ENCODE data around the gene ZGPAT. TPM values are rescaled to one million over a fixed set of nuclear protein-coding genes. Genes with fewer than 3 reads are reported as not detected.
A peak's percentile ranks its signal among the peaks of the same experiment; 100 is the strongest.

The ZGPAT gene
- total RNA-seq, 4 donors from 2014 or later = 29.1 to 346 (median 76.5) TPM

GRCh38 chr20:63706852-63707557 is 834 bp upstream of the ZGPAT start:
- 2 to 17% methylated on average over 1 to 36 of the region's 56 CpGs for WGBS, 2 donors (ENCODE audit: low coverage in 1 of 2)
- H3K27ac ChIP-seq = peak overlapping the region; percentile 90 to 95 (median 92)
- peak; percentile 70 for DNase-seq
- in situ Hi-C loops (cut with MboI; ENCODE audit: low pct_ligation_motif_present in 1 of 4, low pct_unique_long_range_greater_than_20kb in 1 of 4, low sequenced_read_pairs in 3 of 4) = no loop called here
- H3K36me3 ChIP-seq = peaks cover 0 to 16% (median 7%) of the 10 kb centered on the region in 4 donors
- intact Hi-C loops (cut with DNase I; ENCODE audit: low total_unique reads) = no loop called here
- H3K9me3 ChIP-seq = no peaks in the 10 kb centered on the region
- TF ChIP-seq POLR2AphosphoS5 (IDR thresholded peaks at IDR 0.05) (peak in 1 of 3 donors; percentile 5), CTCF (IDR thresholded peaks at IDR 0.05) (peak in 4 of 5 experiments; percentile 12 to 51 (median 32)), EP300 (IDR thresholded peaks at IDR 0.05; ENCODE audit: low read depth) (no peak)
- no peaks in the 10 kb centered on the region for H3K27me3 ChIP-seq
- peak overlapping the region; percentile 70 to 99 (median 95) for H3K4me3 ChIP-seq
- peaks cover 18 to 25% (median 23%) of the 10 kb centered on the region in 4 donors for H3K4me1 ChIP-seq

- 29% methylated on average over 40 of the region's 67 CpGs; no CpG with 5 or more reads in 1 of the 2 donors for WGBS, 2 donors (ENCODE audit: low coverage in 1 of 2)
- DNase-seq = no peak
- peaks cover 0 to 23% (median 11%) of the 10 kb centered on the region in 4 donors for H3K36me3 ChIP-seq
- TF ChIP-seq EP300 (IDR thresholded peaks at IDR 0.05; ENCODE audit: low read depth) (no peak), POLR2A (IDR thresholded peaks at IDR 0.05) (no peak), POLR2AphosphoS5 (IDR thresholded peaks at IDR 0.05) (no peak), CTCF (IDR thresholded peaks at IDR 0.05) (no peak)
- no peaks in the 10 kb centered on the region for H3K9me3 ChIP-seq
- H3K4me1 ChIP-seq = peaks cover 18 to 25% (median 23%) of the 10 kb centered on the region in 4 donors
- intact Hi-C loops (cut with DNase I; ENCODE audit: low total_unique reads) = loop anchor here (2.0 kb wide), 1 partner anchor 56 kb away; the partner anchor contains the start of gene STMN3
- H3K4me3 ChIP-seq = peak overlapping the region; percentile 70 to 99 (median 95)
- peak overlapping the region; percentile 90 to 95 (median 92) for H3K27ac ChIP-seq
- in situ Hi-C loops (cut with MboI; ENCODE audit: low pct_ligation_motif_present in 1 of 4, low pct_unique_long_range_greater_than_20kb in 1 of 4, low sequenced_read_pairs in 3 of 4) = no loop called here
- H3K27me3 ChIP-seq = no peaks in the 10 kb centered on the region
Measured at GRCh38 chr20:63708301-63709148, 686 bp downstream of the ZGPAT start.

GRCh38 chr20:63709149-63709527 is 1.3 kb downstream of the ZGPAT start:
- 88% methylated on average over 17 of the region's 17 CpGs; no CpG with 5 or more reads in 1 of the 2 donors for WGBS, 2 donors (ENCODE audit: low coverage in 1 of 2)
- H3K4me1 ChIP-seq = peaks cover 18 to 25% (median 23%) of the 10 kb centered on the region in 4 donors
- in situ Hi-C loops (cut with MboI; ENCODE audit: low pct_ligation_motif_present in 1 of 4, low pct_unique_long_range_greater_than_20kb in 1 of 4, low sequenced_read_pairs in 3 of 4) = no loop called here
- TF ChIP-seq POLR2A (IDR thresholded peaks at IDR 0.05) = no peak
- TF ChIP-seq POLR2AphosphoS5 (IDR thresholded peaks at IDR 0.05) = no peak
- no peak for TF ChIP-seq CTCF (IDR thresholded peaks at IDR 0.05)
- no peak for TF ChIP-seq EP300 (IDR thresholded peaks at IDR 0.05; ENCODE audit: low read depth)
- no peak overlapping the region for H3K27ac ChIP-seq
- no peaks in the 10 kb centered on the region for H3K9me3 ChIP-seq
- peak overlapping the region in 2 of 4 donors; percentile 70 to 99 for H3K4me3 ChIP-seq
- DNase-seq = no peak
- no peaks in the 10 kb centered on the region for H3K27me3 ChIP-seq
- H3K36me3 ChIP-seq = peaks cover 0 to 23% (median 11%) of the 10 kb centered on the region in 4 donors
- intact Hi-C loops (cut with DNase I; ENCODE audit: low total_unique reads) = loop anchor here (2.0 kb wide), 1 partner anchor 56 kb away; the partner anchor contains the start of gene STMN3

- Histone ChIP-seq H3K4me1 (peaks cover 16 to 22% (median 20%) of the 10 kb centered on the region in 4 donors), H3K36me3 (peaks cover 0 to 31% (median 10%) of the 10 kb centered on the region in 4 donors), H3K9me3 (peaks cover 0 to 5% of the 10 kb centered on the region in 2 donors), H3K4me3 (no peak overlapping the region), H3K27me3 (no peaks in the 10 kb centered on the region), H3K27ac (no peak overlapping the region)
- intact Hi-C loops (cut with DNase I; ENCODE audit: low total_unique reads) (no loop called here), in situ Hi-C loops (cut with MboI; ENCODE audit: low pct_ligation_motif_present in 1 of 4, low pct_unique_long_range_greater_than_20kb in 1 of 4, low sequenced_read_pairs in 3 of 4) (no loop called here)
- TF ChIP-seq CTCF (IDR thresholded peaks at IDR 0.05) (no peak), POLR2A (IDR thresholded peaks at IDR 0.05) (no peak), EP300 (IDR thresholded peaks at IDR 0.05; ENCODE audit: low read depth) (no peak), POLR2AphosphoS5 (IDR thresholded peaks at IDR 0.05) (no peak)
- DNase-seq = no peak
- 70 to 86% methylated on average over 2 to 12 of the region's 12 CpGs for WGBS, 2 donors (ENCODE audit: low coverage in 1 of 2)
Measured at GRCh38 chr20:63711085-63711645, 3.3 kb downstream of the ZGPAT start.

All from transverse colon (tissue), 4 donors.